MCF 10A (cell line): Measurements from ENCODE around the gene NR2C2. TPM values are rescaled to one million over a fixed set of nuclear protein-coding genes. Genes with fewer than 3 reads are reported as not detected.
"Not testable (repeated sequence)": the region's sequence is repeated elsewhere in the genome, so short reads cannot be mapped to it uniquely, and the experiment has no call there.

Source experiments
- BruUV-seq: library from RNA; stranded (reverse); fragments of 400-500 nt; replicated peaks from 2 replicates; lab custom pipeline; 2021; lab: Mats Ljungman, UMichigan
- CTCF ChIA-PET: fragments of 300-600 bp; sonication (Branson Sonifier 250); formaldehyde crosslinking; extraction: SDS; loops from one replicate; lab custom pipeline; 2021; ENCODE audit warnings: antibody characterized with exemption, inconsistent platforms; lab: Yijun Ruan, JAX
- POLR2A ChIA-PET: fragments of 300-600, 350-650 bp; sonication (Branson Sonifier 250); formaldehyde crosslinking; extraction: SDS; loops from one replicate; lab custom pipeline; 2020; ENCODE audit warnings: antibody characterized with exemption, inconsistent platforms; lab: Yijun Ruan, JAX
- DNase-seq: peaks from one replicate; pipeline ENCODE4 v3.0.0-alpha.2; 2018; ENCODE audit not compliant: unreplicated experiment
- H3K27ac Mint-ChIP-seq: one replicate; pipeline ENCODE4 v1.8.0; 2022; ENCODE audit warnings: mild to moderate bottlenecking, low read depth, mixed read lengths; ENCODE audit not compliant: unreplicated experiment
- H3K27me3 Mint-ChIP-seq: one replicate; pipeline ENCODE4 v1.8.0; 2022; ENCODE audit warnings: mixed read lengths; ENCODE audit not compliant: insufficient read depth, unreplicated experiment
- H3K36me3 Mint-ChIP-seq: one replicate; pipeline ENCODE4 v1.8.0; 2022; ENCODE audit warnings: mild to moderate bottlenecking, moderate library complexity, mixed read lengths; ENCODE audit not compliant: insufficient read depth, unreplicated experiment
- H3K4me1 Mint-ChIP-seq: one replicate; pipeline ENCODE4 v1.8.0; 2022; ENCODE audit warnings: mixed read lengths; ENCODE audit not compliant: insufficient read depth, unreplicated experiment
- H3K4me3 Mint-ChIP-seq: one replicate; pipeline ENCODE4 v1.8.0; 2022; ENCODE audit warnings: mild to moderate bottlenecking, moderate library complexity, mixed read lengths; ENCODE audit not compliant: unreplicated experiment
- H3K9me3 Mint-ChIP-seq: one replicate; pipeline ENCODE4 v1.8.0; 2022; ENCODE audit warnings: mixed read lengths; ENCODE audit not compliant: unreplicated experiment
- intact Hi-C: fragments of 100-400 bp; cut with micrococcal nuclease; formaldehyde crosslinking; loops from 2 replicates; pipeline ENCODE4 v1.14.1; 2022
- total RNA-seq: library from RNA; stranded (reverse); gene quantifications from 2 replicates; pipeline ENCODE4 v1.2.3, GENCODE V29; 2022
- TF ChIP-seq, protein P1 (sequence below): fragments of 200-600 bp; IDR thresholded peaks from one replicate; pipeline ENCODE4 v1.8.0; 2022; ENCODE audit warnings: antibody characterized with exemption, mild to moderate bottlenecking; ENCODE audit not compliant: unreplicated experiment

Gene NR2C2
- total RNA-seq, 1 experiment from 2014 or later = 42.4 TPM

DNA sequence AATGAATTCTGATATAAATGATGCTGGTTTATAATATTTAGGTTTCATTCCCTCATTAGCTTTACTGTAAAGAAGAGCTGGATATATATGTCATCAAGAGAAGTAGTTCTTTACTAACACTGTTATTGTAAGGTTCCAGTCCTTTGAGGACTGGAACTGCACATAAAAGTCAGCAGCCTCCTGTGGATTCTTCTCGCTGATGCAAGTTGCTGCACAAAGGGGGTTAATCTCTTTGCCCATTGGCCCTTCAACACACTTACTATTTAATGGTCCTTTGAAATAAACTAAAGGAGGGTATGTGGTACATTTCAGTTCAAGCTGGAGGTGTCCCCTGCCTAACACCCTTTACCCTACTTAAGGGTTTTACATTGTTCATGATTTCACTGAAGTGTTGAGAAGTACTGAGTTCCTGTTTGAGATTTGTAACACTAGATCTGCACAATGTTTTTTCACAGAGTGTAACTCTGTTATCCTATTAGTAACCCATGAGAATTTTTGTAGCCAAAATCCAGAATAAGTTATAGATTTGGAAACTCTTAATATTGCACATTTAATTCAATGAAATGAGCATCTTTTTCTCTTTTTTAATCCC, 43.9 kb downstream of the NR2C2 start:
- Mint-ChIP-seq H3K36me3 (peaks cover 24% of the 10 kb centered on the region), H3K27me3 (no peaks in the 10 kb centered on the region), H3K4me1 (peaks cover 13% of the 10 kb centered on the region), H3K4me3 (no peak overlapping the region), H3K27ac (peak overlapping the region; percentile 43), H3K9me3 (no peaks in the 10 kb centered on the region)
- TF ChIP-seq, protein P1, sequence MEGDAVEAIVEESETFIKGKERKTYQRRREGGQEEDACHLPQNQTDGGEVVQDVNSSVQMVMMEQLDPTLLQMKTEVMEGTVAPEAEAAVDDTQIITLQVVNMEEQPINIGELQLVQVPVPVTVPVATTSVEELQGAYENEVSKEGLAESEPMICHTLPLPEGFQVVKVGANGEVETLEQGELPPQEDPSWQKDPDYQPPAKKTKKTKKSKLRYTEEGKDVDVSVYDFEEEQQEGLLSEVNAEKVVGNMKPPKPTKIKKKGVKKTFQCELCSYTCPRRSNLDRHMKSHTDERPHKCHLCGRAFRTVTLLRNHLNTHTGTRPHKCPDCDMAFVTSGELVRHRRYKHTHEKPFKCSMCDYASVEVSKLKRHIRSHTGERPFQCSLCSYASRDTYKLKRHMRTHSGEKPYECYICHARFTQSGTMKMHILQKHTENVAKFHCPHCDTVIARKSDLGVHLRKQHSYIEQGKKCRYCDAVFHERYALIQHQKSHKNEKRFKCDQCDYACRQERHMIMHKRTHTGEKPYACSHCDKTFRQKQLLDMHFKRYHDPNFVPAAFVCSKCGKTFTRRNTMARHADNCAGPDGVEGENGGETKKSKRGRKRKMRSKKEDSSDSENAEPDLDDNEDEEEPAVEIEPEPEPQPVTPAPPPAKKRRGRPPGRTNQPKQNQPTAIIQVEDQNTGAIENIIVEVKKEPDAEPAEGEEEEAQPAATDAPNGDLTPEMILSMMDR = no peak
- CTCF ChIA-PET = interaction anchor here (1.1 kb wide), 1 partner anchor 65 kb away, joined by 4 read pairs; no protein-coding TSS in a partner anchor
- POLR2A ChIA-PET = no interaction called here
- BruUV-seq = no TSS peak
- intact Hi-C loops = no loop called here
- DNase-seq = no peak

DNA sequence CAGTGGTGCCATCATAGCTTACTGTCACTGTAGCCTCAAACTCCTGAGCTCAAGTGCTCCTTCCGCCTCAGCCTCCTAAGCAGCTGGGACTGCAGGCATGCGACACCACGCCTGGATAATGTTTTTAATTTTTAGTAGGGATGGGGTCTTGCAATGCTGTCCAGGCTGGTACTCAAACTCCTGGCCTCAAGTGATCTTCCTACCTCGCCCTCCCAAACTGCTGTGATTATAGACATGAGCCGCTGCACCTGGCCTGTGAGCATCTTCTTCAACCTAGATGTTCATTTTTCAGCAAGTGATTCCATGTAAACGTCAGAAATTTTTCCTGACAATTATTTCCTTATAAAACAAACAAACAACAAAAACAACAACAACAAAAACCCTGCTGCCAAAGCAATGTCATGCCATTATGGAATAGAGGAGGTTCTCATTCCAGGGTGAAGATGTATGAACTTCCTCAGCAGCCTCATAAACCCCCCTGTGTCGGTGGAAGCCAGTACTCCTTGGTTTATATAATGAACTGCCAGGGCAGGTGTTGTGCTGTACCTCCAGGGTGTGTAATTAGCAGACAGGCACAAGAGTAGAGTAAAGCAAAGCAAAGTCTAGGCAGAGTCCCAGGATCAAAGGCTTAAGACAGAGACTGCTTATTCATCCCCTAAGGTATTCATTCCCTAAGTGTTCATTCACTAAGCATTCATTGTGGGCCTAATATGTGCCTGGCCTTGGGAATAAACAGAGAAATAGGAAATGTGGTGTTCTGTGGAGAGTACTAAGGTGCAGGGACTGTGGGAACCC, 44.6 kb downstream of the NR2C2 start:
- Mint-ChIP-seq H3K4me1 (peaks cover 13% of the 10 kb centered on the region), H3K4me3 (no peak overlapping the region), H3K36me3 (peaks cover 24% of the 10 kb centered on the region), H3K27ac (no peak overlapping the region), H3K27me3 (no peaks in the 10 kb centered on the region), H3K9me3 (no peaks in the 10 kb centered on the region)
- TF ChIP-seq, protein P1 = no peak
- ChIA-PET POLR2A (no interaction called here), CTCF (no interaction called here)
- no peak for DNase-seq
- intact Hi-C loops = no loop called here
- BruUV-seq = no TSS peak

DNA sequence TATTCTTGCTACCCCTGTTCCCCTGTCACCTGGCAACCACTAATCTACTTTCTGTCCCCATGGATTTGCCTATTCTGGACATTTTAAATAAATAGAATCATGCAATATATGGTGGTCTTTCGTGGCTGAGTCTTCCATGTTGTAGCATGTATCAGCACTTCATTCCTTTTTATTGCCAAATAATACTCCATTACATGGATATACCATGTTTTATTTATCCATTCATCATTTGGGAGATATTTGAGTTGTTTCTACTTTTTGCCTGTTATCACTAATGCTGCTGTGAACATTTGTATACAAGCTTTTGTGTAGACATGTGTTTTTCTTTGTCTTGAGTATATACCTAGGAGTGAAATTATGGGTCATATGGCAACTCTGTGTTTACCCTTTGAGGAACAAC, 50.6 kb downstream of the NR2C2 start:
- Mint-ChIP-seq H3K4me1 (no peaks in the 10 kb centered on the region), H3K36me3 (peaks cover 28% of the 10 kb centered on the region), H3K27ac (peak overlapping the region; percentile 59), H3K27me3 (no peaks in the 10 kb centered on the region), H3K9me3 (peaks cover 5% of the 10 kb centered on the region), H3K4me3 (no peak overlapping the region)
- TF ChIP-seq, protein P1 = no peak
- BruUV-seq = no TSS peak
- ChIA-PET CTCF (no interaction called here), POLR2A (interaction anchor here (0.8 kb wide), 1 partner anchor 66 kb away, joined by 3 read pairs; no protein-coding TSS in a partner anchor)
- intact Hi-C loops = no loop called here
- DNase-seq = no peak

DNA sequence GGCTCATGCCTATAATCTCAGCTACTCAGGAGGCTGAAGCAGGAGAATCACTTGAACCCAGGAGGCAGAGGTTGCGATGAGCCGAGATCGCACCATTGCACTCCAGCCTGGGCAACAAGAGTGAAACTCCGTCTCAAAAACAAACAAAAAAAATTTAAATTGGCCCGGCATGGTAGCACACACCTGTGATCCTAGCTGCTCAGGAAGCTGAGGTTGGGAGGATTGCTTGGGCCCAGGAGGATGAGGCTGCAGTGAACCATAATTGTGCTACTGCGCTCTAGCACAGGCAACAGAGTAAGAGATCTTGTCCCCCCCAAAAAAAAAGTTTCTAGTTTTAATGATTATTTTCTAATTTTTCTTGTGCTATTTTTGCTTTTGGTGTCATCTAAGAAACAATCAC, 51.8 kb downstream of the NR2C2 start:
- CTCF ChIA-PET, H3K4me1 Mint-ChIP-seq, H3K27me3 Mint-ChIP-seq, BruUV-seq, intact Hi-C loops, H3K9me3 Mint-ChIP-seq, H3K27ac Mint-ChIP-seq, DNase-seq, H3K4me3 Mint-ChIP-seq: not testable (repeated sequence)
- peaks cover 28% of the 10 kb centered on the region for H3K36me3 Mint-ChIP-seq
- POLR2A ChIA-PET = interaction anchor here (0.8 kb wide), 1 partner anchor 388 kb away, joined by 3 read pairs; no protein-coding TSS in a partner anchor
